Sigmoid colon (tissue), 7 donors: ENCODE results near the gene SSR1. TPM values are rescaled to one million over a fixed set of nuclear protein-coding genes. Genes with fewer than 3 reads are reported as not detected.

Experiments used
- DNase-seq: peaks from one replicate; pipeline ENCODE4 v3.0.0-alpha.2; 2019
- H3K27ac ChIP-seq, 4 donors: fragments of 200-600 bp; sonication (generic); one replicate each; pipeline ENCODE4 v1.5.1; 2016 to 2019; ENCODE audit warnings: mild to moderate bottlenecking in 1 of 4
- H3K27me3 ChIP-seq, 3 donors: fragments of 200-600 bp; sonication (generic); one replicate each; pipeline ENCODE4 v1.5.1; 2019; ENCODE audit warnings: mild to moderate bottlenecking in 1 of 3
- H3K36me3 ChIP-seq, 4 donors: fragments of 200-600 bp; sonication (generic); one replicate each; pipeline ENCODE4 v1.5.1; 2016 to 2019
- H3K4me1 ChIP-seq, 4 donors: fragments of 200-600 bp; sonication (generic); one replicate each; pipeline ENCODE4 v1.5.1; 2017 to 2019
- H3K4me3 ChIP-seq, 4 donors: fragments of 200-600 bp; sonication (generic); one replicate each; pipeline ENCODE4 v1.5.1; 2017 to 2019; ENCODE audit warnings: mild to moderate bottlenecking in 2 of 4, moderate library complexity in 1 of 4
- H3K9me3 ChIP-seq, 4 donors: fragments of 200-600 bp in 3 of 4; sonication (generic) in 3 of 4; one replicate each; pipeline versions ENCODE4 v1.5.1 to v1.6.1; 2013 to 2019
- CTCF ChIP-seq, 4 experiments: fragments of 450-650 bp in 3 of 4; fragments of 200-600 bp in 1 of 4; IDR thresholded peaks; one replicate each; pipeline ENCODE4 v1.5.1; 2016 to 2019; ENCODE audit warnings: antibody characterized with exemption in 4 of 4, mild to moderate bottlenecking in 3 of 4, moderate library complexity in 2 of 4
- EP300 ChIP-seq, 4 donors: sonication (generic); formaldehyde crosslinking; IDR thresholded peaks; one replicate each; pipeline ENCODE4 v1.6.1; 2017; ENCODE audit warnings: antibody characterized with exemption in 4 of 4
- POLR2A ChIP-seq, 2 donors: fragments of 450-650 bp; IDR thresholded peaks; one replicate each; pipeline ENCODE4 v1.6.1; 2016; ENCODE audit warnings: antibody characterized with exemption in 2 of 2, mild to moderate bottlenecking in 2 of 2, moderate library complexity in 2 of 2
- POLR2AphosphoS5 ChIP-seq, 4 donors: sonication (generic); formaldehyde crosslinking; IDR thresholded peaks; one replicate each; pipeline ENCODE4 v1.6.1; 2017; ENCODE audit warnings: antibody characterized with exemption in 4 of 4
- WGBS, 2 donors: extraction: QIAGEN DNeasy Blood & Tissue Kit; methylation state at CpG; one replicate each; pipeline ENCODE4 v1.1.7; 2013; 5-methylcytosine and 5-hydroxymethylcytosine counted together
- intact Hi-C: fragments of 100-400 bp; cut with DNase I; formaldehyde crosslinking; loops from one replicate; pipeline ENCODE4 v1.15.1; 2023
- polyA plus RNA-seq, 3 donors: library from polyadenylated mRNA; stranded (reverse); fragments of 200-250 nt; gene quantifications; one replicate each; pipeline ENCODE4 v1.2.3, GENCODE V29; 2013
- total RNA-seq, 4 donors: library from RNA; depleted of rRNA; stranded (reverse); fragments of >200 nt; gene quantifications; one replicate each; pipeline ENCODE4 v1.1.0, GENCODE V29; 2016
- donor health status: healthy with polysubstance abuse.
- donor health status: Bipolar disorder and iron deficiency.
- donor health status: healthy.

Gene SSR1
- total and polyA plus RNA-seq, 7 donors = 10.8 to 55.1 (median 29.7) TPM

- Histone ChIP-seq H3K27ac (peak overlapping the region; percentile 70 to 79 (median 78)), H3K27me3 (no peaks in the 10 kb centered on the region), H3K36me3 (no peaks in the 10 kb centered on the region), H3K4me3 (peak overlapping the region; percentile 59 to 65 (median 59)), H3K9me3 (peaks cover 0 to 2% (median 0%) of the 10 kb centered on the region in 4 donors), H3K4me1 (peaks cover 0 to 13% (median 6%) of the 10 kb centered on the region in 4 donors)
- 2 to 5% methylated on average over 43 of the region's 43 CpGs for WGBS, 2 donors
- TF ChIP-seq POLR2AphosphoS5 (IDR thresholded peaks at IDR 0.05) = peak; percentile 51 to 80 (median 66)
- peak in 1 of 2 donors; percentile 68 for TF ChIP-seq POLR2A (IDR thresholded peaks at IDR 0.05)
- no peak for TF ChIP-seq CTCF (IDR thresholded peaks at IDR 0.05)
- TF ChIP-seq EP300 (IDR thresholded peaks at IDR 0.05) = no peak
- DNase-seq = peak; percentile 92
- intact Hi-C loops = no loop called here
Observed at GRCh38 chr6:7261032-7261841, 51.8 kb downstream of the SSR1 start.

GRCh38 chr6:7260291-7261031 lies 52.5 kb downstream of the SSR1 start:
- H3K27ac ChIP-seq = peak overlapping the region; percentile 70 to 79 (median 78)
- H3K4me1 ChIP-seq = peaks cover 0 to 13% (median 6%) of the 10 kb centered on the region in 4 donors
- no peaks in the 10 kb centered on the region for H3K27me3 ChIP-seq
- TF ChIP-seq POLR2AphosphoS5 (IDR thresholded peaks at IDR 0.05) (no peak), EP300 (IDR thresholded peaks at IDR 0.05) (no peak), CTCF (IDR thresholded peaks at IDR 0.05) (no peak), POLR2A (IDR thresholded peaks at IDR 0.05) (no peak)
- no peaks in the 10 kb centered on the region for H3K36me3 ChIP-seq
- peak overlapping the region; percentile 59 to 65 (median 59) for H3K4me3 ChIP-seq
- WGBS, 2 donors = 42 to 54% methylated on average over 13 of the region's 13 CpGs
- intact Hi-C loops = no loop called here
- DNase-seq = peak; percentile 42
- H3K9me3 ChIP-seq = peaks cover 0 to 6% (median 3%) of the 10 kb centered on the region in 4 donors

GRCh38 chr6:7258231-7258763 lies 54.7 kb downstream of the SSR1 start:
- TF ChIP-seq EP300 (IDR thresholded peaks at IDR 0.05) (no peak), POLR2AphosphoS5 (IDR thresholded peaks at IDR 0.05) (no peak), CTCF (IDR thresholded peaks at IDR 0.05) (no peak), POLR2A (IDR thresholded peaks at IDR 0.05) (no peak)
- 82 to 89% methylated on average over 9 of the region's 9 CpGs for WGBS, 2 donors
- Histone ChIP-seq H3K27me3 (no peaks in the 10 kb centered on the region), H3K9me3 (peaks cover 0 to 6% (median 3%) of the 10 kb centered on the region in 4 donors), H3K36me3 (no peaks in the 10 kb centered on the region), H3K4me1 (peaks cover 0 to 13% (median 6%) of the 10 kb centered on the region in 4 donors), H3K27ac (no peak overlapping the region), H3K4me3 (no peak overlapping the region)
- peak; percentile 59 for DNase-seq
- intact Hi-C loops = no loop called here

- H3K27me3 ChIP-seq = no peaks in the 10 kb centered on the region
- peak; percentile 43 for DNase-seq
- H3K4me1 ChIP-seq = peaks cover 0 to 13% (median 6%) of the 10 kb centered on the region in 4 donors
- H3K27ac ChIP-seq = no peak overlapping the region
- H3K4me3 ChIP-seq = no peak overlapping the region
- no peaks in the 10 kb centered on the region for H3K36me3 ChIP-seq
- H3K9me3 ChIP-seq = peaks cover 0 to 6% (median 3%) of the 10 kb centered on the region in 4 donors
- TF ChIP-seq POLR2A (IDR thresholded peaks at IDR 0.05) (no peak), POLR2AphosphoS5 (IDR thresholded peaks at IDR 0.05) (no peak), EP300 (IDR thresholded peaks at IDR 0.05) (no peak), CTCF (IDR thresholded peaks at IDR 0.05) (no peak)
- WGBS, 2 donors = 95% methylated on average over 18 of the region's 18 CpGs
- intact Hi-C loops = no loop called here
Observed at GRCh38 chr6:7257521-7258230, 55.3 kb downstream of the SSR1 start.
